IMR-90 (cell line): Measurements from ENCODE around the gene CDK6.

ENCODE experiments used
- CHD1 ChIP-seq: IDR thresholded peaks from 2 replicates; pipeline ENCODE4 v1.6.1; 2012; ENCODE audit warnings: low read depth, low read length, improper control_type of control experiment
- CTCF ChIP-seq: conservative IDR thresholded peaks from 2 replicates; pipeline ENCODE4 v1.5.1; 2012; ENCODE audit warnings: mild to moderate bottlenecking, low read depth, low read length, improper control_type of control experiment

GRCh38 chr7:92788559-92789183 is 47.7 kb downstream of the CDK6 start:
- TF ChIP-seq CTCF (no peak), CHD1 (no peak)
